HG02938 (cell line): Measurements from ENCODE around the gene OR5AP2.
"Not testable (repeated sequence)": the region's sequence is repeated elsewhere in the genome, so short reads cannot be mapped to it uniquely, and the experiment has no call there.

Source experiments
- ATAC-seq: cut with Tn5 transposase; IDR thresholded peaks from one replicate; pipeline ENCODE4 v1.9.1; 2021; ENCODE audit warnings: mild to moderate bottlenecking, moderate library complexity; ENCODE audit not compliant: unreplicated experiment

The OR5AP2 gene

GRCh38 chr11:56642339-56642738, at the start of gene OR5AP2:
Gene OR5AP2, minus strand, starts transcription at chr11:56642439. Its CDS starts 0 bp downstream, at chr11:56642439.
- no peak for ATAC-seq

- ATAC-seq = not testable (repeated sequence)
Measured at GRCh38 chr11:56691179-56691578, 48.9 kb upstream of the OR5AP2 start.

GRCh38 chr11:56688554-56689100, 46.4 kb upstream of the OR5AP2 start:
- ATAC-seq = no peak

GRCh38 chr11:56670984-56671383, 28.7 kb upstream of the OR5AP2 start:
- ATAC-seq = no peak

- ATAC-seq = no peak
Measured at GRCh38 chr11:56663386-56663785, 21.1 kb upstream of the OR5AP2 start, which contains the start of gene OR5AR1. Gene OR5AR1, plus strand, starts transcription at chr11:56663686. Its CDS starts 0 bp downstream, at chr11:56663686.

- no peak for ATAC-seq
Measured at GRCh38 chr11:56659755-56660154, 17.5 kb upstream of the OR5AP2 start.

- ATAC-seq = no peak
Measured at GRCh38 chr11:56637500-56637899, 4.7 kb downstream of the OR5AP2 start.

- no peak for ATAC-seq
Measured at GRCh38 chr11:56636861-56637260, 5.4 kb downstream of the OR5AP2 start.

GRCh38 chr11:56632329-56632728, 9.9 kb downstream of the OR5AP2 start:
- ATAC-seq = no peak

GRCh38 chr11:56625946-56626345, 16.3 kb downstream of the OR5AP2 start:
- no peak for ATAC-seq

- ATAC-seq = no peak
Measured at GRCh38 chr11:56624661-56625110, 17.6 kb downstream of the OR5AP2 start.

- no peak for ATAC-seq
Measured at GRCh38 chr11:56611174-56611573, 31.1 kb downstream of the OR5AP2 start.

GRCh38 chr11:56592088-56592717, 50.0 kb downstream of the OR5AP2 start:
- ATAC-seq = not testable (repeated sequence)
